ENCODE results near the gene TACSTD2. TPM values are rescaled to one million over a fixed set of nuclear protein-coding genes. Genes with fewer than 3 reads are reported as not detected.
A peak's percentile ranks its signal among the peaks of the same experiment; 100 is the strongest.
"Not testable (repeated sequence)": the region's sequence is repeated elsewhere in the genome, so short reads cannot be mapped to it uniquely, and the experiment has no call there.

The TACSTD2 gene
- total RNA-seq, result not detected
- not detected for polyA plus RNA-seq

- Histone ChIP-seq H3K4me3 (ENCODE audit: low read length) (peak within 1 kb of the TSS; percentile 14), H3K4me1 (ENCODE audit: insufficient read depth, low read length) (peaks cover 6% of the 10 kb centered on the region), H3K27ac (ENCODE audit: low read depth, low read length) (no peak within 1 kb of the TSS), H3K36me3 (ENCODE audit: insufficient read depth, low read length) (no peaks in the 10 kb centered on the region), H3K9me3 (ENCODE audit: low read length) (no peaks in the 10 kb centered on the region), H3K27me3 (ENCODE audit: insufficient read depth, low read length, poor library complexity, severe bottlenecking) (peaks cover 19% of the 10 kb centered on the region)
- ChIA-PET POLR2A (no interaction called here), CTCF (no interaction called here)
- H3K4me1 Mint-ChIP-seq, result peaks cover 13 to 35% (median 29%) of the 10 kb centered on the region in 3 donors
- H3K27ac Mint-ChIP-seq, result peak within 1 kb of the TSS in 1 of 8 donors; percentile 11
- H3K36me3 Mint-ChIP-seq, result peaks cover 0 to 5% (median 0%) of the 10 kb centered on the region in 3 donors
- peaks cover 29 to 67% of the 10 kb centered on the region in 2 donors for H3K27me3 Mint-ChIP-seq
- no peak for DNase-seq
- H3K9me3 Mint-ChIP-seq, result peaks cover 0 to 9% (median 0%) of the 10 kb centered on the region in 5 donors
- H3K4me3 Mint-ChIP-seq, result peak within 1 kb of the TSS; percentile 29 to 76 (median 58)
Measured at GRCh38 chr1:58576727-58577653, at the start of gene TACSTD2. TACSTD2 (minus strand) TSS chr1:58577252; CDS start chr1:58577156, 96 bp downstream.

- Histone ChIP-seq H3K4me3 (ENCODE audit: low read length) (no peak overlapping the region), H3K9me3 (ENCODE audit: low read length) (no peaks in the 10 kb centered on the region), H3K36me3 (ENCODE audit: insufficient read depth, low read length) (no peaks in the 10 kb centered on the region), H3K27ac (ENCODE audit: low read depth, low read length) (no peak overlapping the region), H3K4me1 (ENCODE audit: insufficient read depth, low read length) (no peaks in the 10 kb centered on the region), H3K27me3 (ENCODE audit: insufficient read depth, low read length, poor library complexity, severe bottlenecking) (no peaks in the 10 kb centered on the region)
- Mint-ChIP-seq H3K27ac (no peak overlapping the region), H3K27me3 (peaks cover 0 to 14% of the 10 kb centered on the region in 2 donors), H3K4me3 (no peak overlapping the region), H3K9me3 (peaks cover 0 to 6% (median 2%) of the 10 kb centered on the region in 5 donors), H3K36me3 (peaks cover 0 to 4% (median 0%) of the 10 kb centered on the region in 3 donors), H3K4me1 (no peaks in the 10 kb centered on the region)
- CTCF ChIA-PET, result no interaction called here
- no peak for DNase-seq
- POLR2A ChIA-PET, result no interaction called here
Measured at GRCh38 chr1:58626293-58626692, 49.2 kb upstream of the TACSTD2 start.

- CTCF ChIA-PET; H3K4me1 ChIP-seq (ENCODE audit: insufficient read depth, low read length); H3K9me3 Mint-ChIP-seq; H3K27me3 ChIP-seq (ENCODE audit: insufficient read depth, low read length, poor library complexity, severe bottlenecking); H3K27ac ChIP-seq (ENCODE audit: low read depth, low read length); H3K4me3 Mint-ChIP-seq; H3K9me3 ChIP-seq (ENCODE audit: low read length); H3K4me1 Mint-ChIP-seq; DNase-seq; H3K27ac Mint-ChIP-seq; H3K36me3 Mint-ChIP-seq; H3K36me3 ChIP-seq (ENCODE audit: insufficient read depth, low read length); H3K4me3 ChIP-seq (ENCODE audit: low read length); POLR2A ChIA-PET: not testable (repeated sequence)
- H3K27me3 Mint-ChIP-seq, result peaks cover 0 to 18% of the 10 kb centered on the region in 2 donors
Measured at GRCh38 chr1:58623259-58623658, 46.2 kb upstream of the TACSTD2 start.

- H3K4me1 Mint-ChIP-seq, result no peaks in the 10 kb centered on the region
- no peaks in the 10 kb centered on the region for H3K27me3 ChIP-seq (ENCODE audit: insufficient read depth, low read length, poor library complexity, severe bottlenecking)
Measured at GRCh38 chr1:58622571-58622970, 45.5 kb upstream of the TACSTD2 start.

GRCh38 chr1:58621391-58621790 is 44.3 kb upstream of the TACSTD2 start:
- ChIA-PET POLR2A (no interaction called here), CTCF (no interaction called here)
- H3K27me3 Mint-ChIP-seq, result peaks cover 5 to 28% of the 10 kb centered on the region in 2 donors
- peaks cover 0 to 2% (median 0%) of the 10 kb centered on the region in 5 donors for H3K9me3 Mint-ChIP-seq
- H3K4me3 Mint-ChIP-seq, result no peak overlapping the region
- H3K4me1 ChIP-seq (ENCODE audit: insufficient read depth, low read length), result no peaks in the 10 kb centered on the region
- H3K27ac Mint-ChIP-seq, result no peak overlapping the region
- no peak overlapping the region for H3K27ac ChIP-seq (ENCODE audit: low read depth, low read length)
- no peak for DNase-seq
- no peaks in the 10 kb centered on the region for H3K27me3 ChIP-seq (ENCODE audit: insufficient read depth, low read length, poor library complexity, severe bottlenecking)
- H3K4me3 ChIP-seq (ENCODE audit: low read length), result no peak overlapping the region
- no peaks in the 10 kb centered on the region for H3K4me1 Mint-ChIP-seq
- no peaks in the 10 kb centered on the region for H3K36me3 Mint-ChIP-seq
- H3K9me3 ChIP-seq (ENCODE audit: low read length), result no peaks in the 10 kb centered on the region
- no peaks in the 10 kb centered on the region for H3K36me3 ChIP-seq (ENCODE audit: insufficient read depth, low read length)

More at GRCh38 chr1:58622571-58622970, 45.5 kb upstream of the TACSTD2 start:
- H3K4me3 Mint-ChIP-seq, result no peak overlapping the region
- Histone ChIP-seq H3K9me3 (ENCODE audit: low read length) (no peaks in the 10 kb centered on the region), H3K4me3 (ENCODE audit: low read length) (no peak overlapping the region), H3K36me3 (ENCODE audit: insufficient read depth, low read length) (no peaks in the 10 kb centered on the region), H3K4me1 (ENCODE audit: insufficient read depth, low read length) (no peaks in the 10 kb centered on the region), H3K27ac (ENCODE audit: low read depth, low read length) (no peak overlapping the region)
- no peak overlapping the region for H3K27ac Mint-ChIP-seq
- H3K36me3 Mint-ChIP-seq, result no peaks in the 10 kb centered on the region
- POLR2A ChIA-PET, result no interaction called here
- no peak for DNase-seq
- CTCF ChIA-PET, result no interaction called here
- H3K27me3 Mint-ChIP-seq, result peaks cover 0 to 23% of the 10 kb centered on the region in 2 donors
- H3K9me3 Mint-ChIP-seq, result peaks cover 0 to 2% (median 0%) of the 10 kb centered on the region in 5 donors

GRCh38 chr1:58620926-58621325 is 43.9 kb upstream of the TACSTD2 start:
- H3K36me3 ChIP-seq (ENCODE audit: insufficient read depth, low read length), result no peaks in the 10 kb centered on the region
- Mint-ChIP-seq H3K9me3 (peaks cover 0 to 2% (median 0%) of the 10 kb centered on the region in 5 donors), H3K4me1 (no peaks in the 10 kb centered on the region), H3K27me3 (peaks cover 5 to 30% of the 10 kb centered on the region in 2 donors), H3K4me3 (no peak overlapping the region), H3K36me3 (no peaks in the 10 kb centered on the region), H3K27ac (no peak overlapping the region)
- H3K4me3 ChIP-seq (ENCODE audit: low read length), result no peak overlapping the region
- no peaks in the 10 kb centered on the region for H3K27me3 ChIP-seq (ENCODE audit: insufficient read depth, low read length, poor library complexity, severe bottlenecking)
- H3K4me1 ChIP-seq (ENCODE audit: insufficient read depth, low read length), result no peaks in the 10 kb centered on the region
- ChIA-PET CTCF (no interaction called here), POLR2A (no interaction called here)
- H3K9me3 ChIP-seq (ENCODE audit: low read length), result no peaks in the 10 kb centered on the region
- no peak overlapping the region for H3K27ac ChIP-seq (ENCODE audit: low read depth, low read length)
- no peak for DNase-seq

GRCh38 chr1:58620259-58620658 is 43.2 kb upstream of the TACSTD2 start:
- Histone ChIP-seq H3K36me3 (ENCODE audit: insufficient read depth, low read length) (no peaks in the 10 kb centered on the region), H3K9me3 (ENCODE audit: low read length) (no peaks in the 10 kb centered on the region), H3K4me3 (ENCODE audit: low read length) (no peak overlapping the region), H3K4me1 (ENCODE audit: insufficient read depth, low read length) (no peaks in the 10 kb centered on the region), H3K27me3 (ENCODE audit: insufficient read depth, low read length, poor library complexity, severe bottlenecking) (no peaks in the 10 kb centered on the region), H3K27ac (ENCODE audit: low read depth, low read length) (no peak overlapping the region)
- Mint-ChIP-seq H3K27ac (no peak overlapping the region), H3K4me1 (no peaks in the 10 kb centered on the region), H3K9me3 (peaks cover 0 to 2% (median 0%) of the 10 kb centered on the region in 5 donors), H3K27me3 (peaks cover 5 to 28% of the 10 kb centered on the region in 2 donors), H3K4me3 (no peak overlapping the region), H3K36me3 (no peaks in the 10 kb centered on the region)
- CTCF ChIA-PET, result no interaction called here
- DNase-seq, result no peak
- POLR2A ChIA-PET, result no interaction called here

- ChIA-PET POLR2A (no interaction called here), CTCF (no interaction called here)
- Histone ChIP-seq H3K27ac (ENCODE audit: low read depth, low read length) (no peak overlapping the region), H3K4me3 (ENCODE audit: low read length) (no peak overlapping the region), H3K4me1 (ENCODE audit: insufficient read depth, low read length) (no peaks in the 10 kb centered on the region), H3K9me3 (ENCODE audit: low read length) (no peaks in the 10 kb centered on the region), H3K27me3 (ENCODE audit: insufficient read depth, low read length, poor library complexity, severe bottlenecking) (no peaks in the 10 kb centered on the region), H3K36me3 (ENCODE audit: insufficient read depth, low read length) (no peaks in the 10 kb centered on the region)
- no peaks in the 10 kb centered on the region for H3K4me1 Mint-ChIP-seq
- H3K27me3 Mint-ChIP-seq, result peaks cover 6 to 28% of the 10 kb centered on the region in 2 donors
- DNase-seq, result no peak
- H3K36me3 Mint-ChIP-seq, result no peaks in the 10 kb centered on the region
- H3K4me3 Mint-ChIP-seq, result no peak overlapping the region
- peaks cover 0 to 2% (median 0%) of the 10 kb centered on the region in 5 donors for H3K9me3 Mint-ChIP-seq
- H3K27ac Mint-ChIP-seq, result no peak overlapping the region
Measured at GRCh38 chr1:58619286-58620054, 42.4 kb upstream of the TACSTD2 start.
